IMR-90 (cell line): ENCODE data around the gene KRTAP5-6. TPM values are rescaled to one million over a fixed set of nuclear protein-coding genes. Genes with fewer than 3 reads are reported as not detected.

Source experiments
- ATAC-seq: fragments of 200-7000 bp; cut with Tn5 transposase; 2 replicates; pipeline ENCODE4 v1.9.1; 2020; ENCODE audit warnings: low read depth, mild to moderate bottlenecking, moderate library complexity
- BruUV-seq: library from RNA; stranded (reverse); fragments of 400-500 nt; replicated peaks from 2 replicates; lab custom pipeline; 2021; lab: Mats Ljungman, UMichigan
- CTCF ChIA-PET: fragments of 300-600 bp; formaldehyde crosslinking; extraction: SDS; loops from one replicate; lab custom pipeline; 2021; ENCODE audit warnings: antibody characterized with exemption; lab: Yijun Ruan, JAX
- POLR2A ChIA-PET: fragments of 300-600 bp; sonication (Branson Sonifier 250); formaldehyde crosslinking; loops from one replicate; lab custom pipeline; 2022; ENCODE audit warnings: antibody characterized with exemption; ENCODE audit not compliant: unreplicated experiment; lab: Charles Lee
- DNase-seq: peaks from one replicate; pipeline ENCODE4 v3.0.0; 2013
- H2AFZ ChIP-seq: replicated peaks from 2 replicates; pipeline ENCODE3; 2013; ENCODE audit warnings: low read length, mild to moderate bottlenecking; ENCODE audit not compliant: poor library complexity
- H2AK5ac ChIP-seq: 2 replicates; pipeline ENCODE4 v1.6.1; 2013; ENCODE audit warnings: low read depth, low read length, inconsistent platforms
- H2AK9ac ChIP-seq: replicated peaks from 2 replicates; pipeline ENCODE3; 2013; ENCODE audit warnings: mild to moderate bottlenecking, low read depth, low read length, moderate library complexity; ENCODE audit not compliant: poor library complexity
- H2BK120ac ChIP-seq: 2 replicates; pipeline ENCODE4 v1.6.1; 2013; ENCODE audit warnings: low read depth, low read length, inconsistent platforms
- H2BK15ac ChIP-seq: 3 replicates; pipeline ENCODE4 v1.6.1; 2013; ENCODE audit warnings: low read depth, low read length, inconsistent platforms
- H2BK20ac ChIP-seq: 2 replicates; pipeline ENCODE4 v1.6.1; 2013; ENCODE audit warnings: low read depth, mild to moderate bottlenecking, inconsistent platforms, low read length, moderate library complexity
- H2BK5ac ChIP-seq: 2 replicates; pipeline ENCODE4 v1.6.1; 2013; ENCODE audit warnings: mild to moderate bottlenecking, low read depth, low read length, inconsistent platforms; ENCODE audit not compliant: poor library complexity, severe bottlenecking
- H3K14ac ChIP-seq: replicated peaks from 2 replicates; pipeline ENCODE4 v1.6.1; 2013; ENCODE audit warnings: low read depth, low read length, inconsistent platforms
- H3K18ac ChIP-seq: 2 replicates; pipeline ENCODE4 v1.6.1; 2013; ENCODE audit warnings: low read depth, low read length, control low read depth
- H3K23ac ChIP-seq: 2 replicates; pipeline ENCODE4 v1.6.1; 2013; ENCODE audit warnings: low read depth, low read length, inconsistent platforms
- H3K27ac ChIP-seq: 2 replicates; pipeline ENCODE4 v1.5.1; 2013; ENCODE audit warnings: mild to moderate bottlenecking, control low read depth, low read length; ENCODE audit not compliant: insufficient read depth
- H3K27me3 ChIP-seq: 2 replicates; pipeline ENCODE4 v1.6.1; 2013; ENCODE audit warnings: low read length; ENCODE audit not compliant: control insufficient read depth, insufficient read depth
- H3K36me3 ChIP-seq: 2 replicates; pipeline ENCODE4 v1.6.1; 2013; ENCODE audit warnings: low read length, mixed read lengths; ENCODE audit not compliant: control insufficient read depth, insufficient read depth
- H3K4ac ChIP-seq: 2 replicates; pipeline ENCODE4 v1.6.1; 2013; ENCODE audit warnings: low read depth, low read length, inconsistent platforms
- H3K4me1 ChIP-seq: 2 replicates; pipeline ENCODE4 v1.6.1; 2013; ENCODE audit warnings: low read length, mixed read lengths; ENCODE audit not compliant: control insufficient read depth, insufficient read depth
- H3K4me2 ChIP-seq: 2 replicates; pipeline ENCODE4 v1.6.1; 2013; ENCODE audit warnings: low read depth, mild to moderate bottlenecking, control low read depth, low read length, moderate library complexity
- H3K4me3 ChIP-seq: 2 replicates; pipeline ENCODE4 v1.5.1; 2013; ENCODE audit warnings: low read depth, mild to moderate bottlenecking, control low read depth, low read length, moderate library complexity; ENCODE audit not compliant: insufficient read depth
- H3K56ac ChIP-seq: 2 replicates; pipeline ENCODE4 v1.6.1; 2013; ENCODE audit warnings: low read length, inconsistent platforms; ENCODE audit not compliant: insufficient read depth; ENCODE audit errors: extremely low read depth
- H3K79me1 ChIP-seq, 2 experiments: 2 replicates each; pipeline ENCODE4 v1.6.1; 2013; ENCODE audit warnings: low read length in 2 of 2, inconsistent platforms in 1 of 2, low read depth in 1 of 2
- H3K9ac ChIP-seq: 2 replicates; pipeline ENCODE4 v1.6.1; 2013; ENCODE audit warnings: low read depth, low read length, control low read depth
- H3K9me1 ChIP-seq: 2 replicates; pipeline ENCODE4 v1.6.1; 2013; ENCODE audit warnings: low read length, inconsistent platforms; ENCODE audit not compliant: insufficient read depth
- H3K9me3 ChIP-seq: 2 replicates; pipeline ENCODE4 v1.6.1; 2013; ENCODE audit warnings: low read length; ENCODE audit not compliant: control insufficient read depth, insufficient read depth
- H4K20me1 ChIP-seq: 2 replicates; pipeline ENCODE4 v1.6.1; 2013; ENCODE audit warnings: low read length, inconsistent platforms; ENCODE audit not compliant: insufficient read depth
- H4K5ac ChIP-seq: 2 replicates; pipeline ENCODE4 v1.6.1; 2013; ENCODE audit warnings: mild to moderate bottlenecking, low read depth, low read length, control low read depth
- H4K8ac ChIP-seq, 2 experiments: 2 replicates each; pipeline ENCODE4 v1.6.1; 2013; ENCODE audit warnings: low read depth in 2 of 2, low read length in 2 of 2, control low read depth in 1 of 2, inconsistent platforms in 1 of 2
- H4K91ac ChIP-seq: 2 replicates; pipeline ENCODE4 v1.6.1; 2013; ENCODE audit warnings: low read depth, low read length, inconsistent platforms; ENCODE audit not compliant: insufficient read depth
- CTCF ChIP-seq: conservative IDR thresholded peaks from 2 replicates; pipeline ENCODE4 v1.5.1; 2012; ENCODE audit warnings: mild to moderate bottlenecking, low read depth, low read length, improper control_type of control experiment
- RAD21 ChIP-seq: IDR thresholded peaks from 2 replicates; pipeline ENCODE4 v1.6.1; 2012; ENCODE audit warnings: low read length, improper control_type of control experiment
- SMC3 ChIP-seq: fragments of 150-350 bp; IDR thresholded peaks from 2 replicates; pipeline ENCODE4 v1.6.1; 2016; ENCODE audit warnings: low read depth, mild to moderate bottlenecking, antibody characterized with exemption, low read length, moderate library complexity
- WGBS, 2 experiments: methylation state at CpG; one replicate each; pipeline versions ENCODE4 v1.1.5 to v1.1.7; 2013; ENCODE audit warnings: missing lambda C conversion rate in 2 of 2; ENCODE audit not compliant: insufficient read length in 1 of 2; ENCODE audit errors: extremely low coverage in 2 of 2; 5-methylcytosine and 5-hydroxymethylcytosine counted together
- dilution Hi-C: fragments of 300-500 bp; cut with HindIII; formaldehyde crosslinking; loops from one replicate; pipeline ENCODE4 v1.14.3; 2018; ENCODE audit warnings: low sequenced_read_pairs; ENCODE audit not compliant: unreplicated experiment
- in situ Hi-C: fragments of 300-500 bp; cut with MboI; formaldehyde crosslinking; loops from 3 replicates; pipeline ENCODE4 v1.14.3; 2019; ENCODE audit warnings: low sequenced_read_pairs, inconsistent platforms, mixed read lengths
- intact Hi-C: fragments of 100-400 bp; cut with micrococcal nuclease; formaldehyde crosslinking; loops from 2 replicates; pipeline ENCODE4 v1.10.0; 2022
- polyA plus RNA-seq, 3 experiments: library from polyadenylated mRNA; depleted of rRNA; stranded (reverse); fragments of >200 nt; gene quantifications; 2 replicates each; pipeline ENCODE4 v1.2.3, GENCODE V29; 2012; ENCODE audit warnings: low replicate concordance in 1 of 3
- total RNA-seq: library from RNA; depleted of rRNA; stranded (reverse); fragments of >200 nt; gene quantifications from 2 replicates; pipeline ENCODE4 v1.2.3, GENCODE V29; 2012

Gene KRTAP5-6
- total and polyA plus RNA-seq, 2 of the 4 experiments (the other 2 are of a cell fraction): not detected

- peak; percentile 81 for TF ChIP-seq SMC3
These were observed 44.0 kb upstream of the KRTAP5-6 start (continued) for GRCh38 chr11:1652771-1653540.

GRCh38 chr11:1653541-1654387 lies 43.2 kb upstream of the KRTAP5-6 start:
- no peak overlapping the region for H4K8ac ChIP-seq
- H3K36me3 ChIP-seq: no peaks in the 10 kb centered on the region
- dilution Hi-C loops (no loop called here), in situ Hi-C loops (no loop called here), intact Hi-C loops (loop anchor here (2.0 to 5.0 kb wide), 3 partner anchors 39 to 503 kb away; no protein-coding TSS in a partner anchor)
- H3K23ac ChIP-seq: no peak overlapping the region
- BruUV-seq: no TSS peak
- TF ChIP-seq RAD21 (no peak), CTCF (no peak)
- ATAC-seq (no peak), DNase-seq (no peak)
- no peaks in the 10 kb centered on the region for H3K9me3 ChIP-seq
- CTCF ChIA-PET: interaction anchor here (0.6 to 3.0 kb wide), 9 partner anchors 14 to 503 kb away, joined by 3 to 16 read pairs (median 5); no protein-coding TSS in a partner anchor
- no peaks in the 10 kb centered on the region for H3K9me1 ChIP-seq
- no peak overlapping the region for H3K56ac ChIP-seq
- no peak overlapping the region for H3K18ac ChIP-seq
- H2AK5ac ChIP-seq: no peak overlapping the region
- H2AK9ac ChIP-seq: no peak overlapping the region
- H4K20me1 ChIP-seq: no peaks in the 10 kb centered on the region
- H2AFZ ChIP-seq: peak overlapping the region; percentile 73
- H3K4me3 ChIP-seq: no peak overlapping the region
- H3K4ac ChIP-seq: no peak overlapping the region
- WGBS, 2 experiments: 75% methylated on average over 5 of the region's 14 CpGs; no CpG with 5 or more reads in 1 of the 2 experiments
- H2BK5ac ChIP-seq: no peak overlapping the region
- no peak overlapping the region for H3K14ac ChIP-seq
- no peak overlapping the region for H4K91ac ChIP-seq
- no peak overlapping the region for H3K9ac ChIP-seq
- H2BK15ac ChIP-seq: no peak overlapping the region
- no peak overlapping the region for H3K27ac ChIP-seq
- no peak overlapping the region for H3K4me2 ChIP-seq
- H3K79me1 ChIP-seq: no peaks in the 10 kb centered on the region
- H3K4me1 ChIP-seq: no peaks in the 10 kb centered on the region; the same call in 1 of the 2 replicates
- no peak overlapping the region for H4K5ac ChIP-seq
- no peak overlapping the region for H2BK20ac ChIP-seq
- no peak overlapping the region for H2BK120ac ChIP-seq
- POLR2A ChIA-PET: no interaction called here
- H3K27me3 ChIP-seq: peaks cover 51% of the 10 kb centered on the region
